Measurements from ENCODE around the gene ITPK1.

Gene ITPK1

GRCh38 chr14:92932448-92933395, 183.0 kb downstream of the ITPK1 start:
- Histone ChIP-seq H3K4me1 (ENCODE audit: control insufficient read depth in 5 of 5, insufficient read depth in 5 of 5, low read length in 5 of 5) (peaks cover 0 to 5% (median 0%) of the 10 kb centered on the region in 5 donors), H3K27ac (ENCODE audit: low read depth, low read length) (no peak overlapping the region), H3K9ac (ENCODE audit: low read length in 5 of 5) (no peak overlapping the region), H3K36me3 (ENCODE audit: control insufficient read depth in 5 of 5, insufficient read depth in 5 of 5, low read length in 5 of 5) (peaks cover 0 to 25% (median 20%) of the 10 kb centered on the region in 5 donors), H3K4me3 (ENCODE audit: low read depth in 1 of 5, low read length in 5 of 5) (no peak overlapping the region), H3K27me3 (ENCODE audit: control insufficient read depth in 5 of 5, insufficient read depth in 4 of 5, low read length in 5 of 5) (no peaks in the 10 kb centered on the region), H3K9me3 (ENCODE audit: control insufficient read depth in 5 of 5, low read length in 5 of 5) (no peaks in the 10 kb centered on the region)

- Histone ChIP-seq H3K27me3 (ENCODE audit: control insufficient read depth in 5 of 5, insufficient read depth in 4 of 5, low read length in 5 of 5) (no peaks in the 10 kb centered on the region), H3K36me3 (ENCODE audit: control insufficient read depth in 5 of 5, insufficient read depth in 5 of 5, low read length in 5 of 5) (peaks cover 0 to 16% (median 13%) of the 10 kb centered on the region in 5 donors), H3K4me3 (ENCODE audit: low read depth in 1 of 5, low read length in 5 of 5) (no peak overlapping the region), H3K9me3 (ENCODE audit: control insufficient read depth in 5 of 5, low read length in 5 of 5) (no peaks in the 10 kb centered on the region), H3K27ac (ENCODE audit: low read depth, low read length) (no peak overlapping the region), H3K9ac (ENCODE audit: low read length in 5 of 5) (no peak overlapping the region), H3K4me1 (ENCODE audit: control insufficient read depth in 5 of 5, insufficient read depth in 5 of 5, low read length in 5 of 5) (peaks cover 0 to 10% (median 0%) of the 10 kb centered on the region in 5 donors)
Measured at GRCh38 chr14:92931681-92932447, 183.9 kb downstream of the ITPK1 start.

GRCh38 chr14:92930737-92931602, 184.8 kb downstream of the ITPK1 start:
- Histone ChIP-seq H3K9ac (ENCODE audit: low read length in 5 of 5) (no peak overlapping the region), H3K4me1 (ENCODE audit: control insufficient read depth in 5 of 5, insufficient read depth in 5 of 5, low read length in 5 of 5) (peaks cover 0 to 10% (median 0%) of the 10 kb centered on the region in 5 donors), H3K27me3 (ENCODE audit: control insufficient read depth in 5 of 5, insufficient read depth in 4 of 5, low read length in 5 of 5) (peaks cover 0 to 2% (median 0%) of the 10 kb centered on the region in 5 donors), H3K9me3 (ENCODE audit: control insufficient read depth in 5 of 5, low read length in 5 of 5) (no peaks in the 10 kb centered on the region), H3K4me3 (ENCODE audit: low read depth in 1 of 5, low read length in 5 of 5) (no peak overlapping the region), H3K36me3 (ENCODE audit: control insufficient read depth in 5 of 5, insufficient read depth in 5 of 5, low read length in 5 of 5) (peaks cover 0 to 7% (median 4%) of the 10 kb centered on the region in 5 donors), H3K27ac (ENCODE audit: low read depth, low read length) (no peak overlapping the region)

- H3K36me3 ChIP-seq (ENCODE audit: control insufficient read depth in 5 of 5, insufficient read depth in 5 of 5, low read length in 5 of 5): no peaks in the 10 kb centered on the region
- no peak overlapping the region for H3K27ac ChIP-seq (ENCODE audit: low read depth, low read length)
- H3K4me1 ChIP-seq (ENCODE audit: control insufficient read depth in 5 of 5, insufficient read depth in 5 of 5, low read length in 5 of 5): peaks cover 0 to 10% (median 0%) of the 10 kb centered on the region in 5 donors
Measured at GRCh38 chr14:92929689-92930608, 185.8 kb downstream of the ITPK1 start.

GRCh38 chr14:92928961-92929688, 186.6 kb downstream of the ITPK1 start:
- no peak overlapping the region for H3K4me3 ChIP-seq (ENCODE audit: low read depth in 1 of 5, low read length in 5 of 5)
- H3K9me3 ChIP-seq (ENCODE audit: control insufficient read depth in 5 of 5, low read length in 5 of 5): no peaks in the 10 kb centered on the region
- H3K36me3 ChIP-seq (ENCODE audit: control insufficient read depth in 5 of 5, insufficient read depth in 5 of 5, low read length in 5 of 5): no peaks in the 10 kb centered on the region
- no peak overlapping the region for H3K27ac ChIP-seq (ENCODE audit: low read depth, low read length)
- H3K4me1 ChIP-seq (ENCODE audit: control insufficient read depth in 5 of 5, insufficient read depth in 5 of 5, low read length in 5 of 5): peaks cover 0 to 10% (median 0%) of the 10 kb centered on the region in 5 donors
- H3K9ac ChIP-seq (ENCODE audit: low read length in 5 of 5): no peak overlapping the region
- peaks cover 0 to 12% (median 0%) of the 10 kb centered on the region in 5 donors for H3K27me3 ChIP-seq (ENCODE audit: control insufficient read depth in 5 of 5, insufficient read depth in 4 of 5, low read length in 5 of 5)

More at GRCh38 chr14:92929689-92930608, 185.8 kb downstream of the ITPK1 start:
- H3K9ac ChIP-seq (ENCODE audit: low read length in 5 of 5): no peak overlapping the region
- no peaks in the 10 kb centered on the region for H3K9me3 ChIP-seq (ENCODE audit: control insufficient read depth in 5 of 5, low read length in 5 of 5)
- peaks cover 0 to 6% (median 0%) of the 10 kb centered on the region in 5 donors for H3K27me3 ChIP-seq (ENCODE audit: control insufficient read depth in 5 of 5, insufficient read depth in 4 of 5, low read length in 5 of 5)
- H3K4me3 ChIP-seq (ENCODE audit: low read depth in 1 of 5, low read length in 5 of 5): no peak overlapping the region

- H3K36me3 ChIP-seq (ENCODE audit: control insufficient read depth in 5 of 5, insufficient read depth in 5 of 5, low read length in 5 of 5): no peaks in the 10 kb centered on the region
- no peak overlapping the region for H3K27ac ChIP-seq (ENCODE audit: low read depth, low read length)
- H3K4me3 ChIP-seq (ENCODE audit: low read depth in 1 of 5, low read length in 5 of 5): no peak overlapping the region
- H3K27me3 ChIP-seq (ENCODE audit: control insufficient read depth in 5 of 5, insufficient read depth in 4 of 5, low read length in 5 of 5): peaks cover 0 to 17% (median 3%) of the 10 kb centered on the region in 5 donors
- no peaks in the 10 kb centered on the region for H3K9me3 ChIP-seq (ENCODE audit: control insufficient read depth in 5 of 5, low read length in 5 of 5)
- no peak overlapping the region for H3K9ac ChIP-seq (ENCODE audit: low read length in 5 of 5)
- H3K4me1 ChIP-seq (ENCODE audit: control insufficient read depth in 5 of 5, insufficient read depth in 5 of 5, low read length in 5 of 5): peaks cover 0 to 10% (median 0%) of the 10 kb centered on the region in 5 donors
Measured at GRCh38 chr14:92928258-92928629, 187.5 kb downstream of the ITPK1 start.

GRCh38 chr14:92927349-92928257, 188.1 kb downstream of the ITPK1 start:
- no peak overlapping the region for H3K4me3 ChIP-seq (ENCODE audit: low read depth in 1 of 5, low read length in 5 of 5)
- no peaks in the 10 kb centered on the region for H3K36me3 ChIP-seq (ENCODE audit: control insufficient read depth in 5 of 5, insufficient read depth in 5 of 5, low read length in 5 of 5)
- no peak overlapping the region for H3K27ac ChIP-seq (ENCODE audit: low read depth, low read length)
- H3K4me1 ChIP-seq (ENCODE audit: control insufficient read depth in 5 of 5, insufficient read depth in 5 of 5, low read length in 5 of 5): peaks cover 0 to 10% (median 0%) of the 10 kb centered on the region in 5 donors
- peaks cover 0 to 19% (median 8%) of the 10 kb centered on the region in 5 donors for H3K27me3 ChIP-seq (ENCODE audit: control insufficient read depth in 5 of 5, insufficient read depth in 4 of 5, low read length in 5 of 5)
- no peaks in the 10 kb centered on the region for H3K9me3 ChIP-seq (ENCODE audit: control insufficient read depth in 5 of 5, low read length in 5 of 5)
- H3K9ac ChIP-seq (ENCODE audit: low read length in 5 of 5): no peak overlapping the region

GRCh38 chr14:92926931-92927330, 188.8 kb downstream of the ITPK1 start:
- no peak overlapping the region for H3K9ac ChIP-seq (ENCODE audit: low read length in 5 of 5)
- H3K27me3 ChIP-seq (ENCODE audit: control insufficient read depth in 5 of 5, insufficient read depth in 4 of 5, low read length in 5 of 5): peaks cover 3 to 25% (median 13%) of the 10 kb centered on the region in 5 donors
- peaks cover 0 to 10% (median 0%) of the 10 kb centered on the region in 5 donors for H3K4me1 ChIP-seq (ENCODE audit: control insufficient read depth in 5 of 5, insufficient read depth in 5 of 5, low read length in 5 of 5)
- no peaks in the 10 kb centered on the region for H3K36me3 ChIP-seq (ENCODE audit: control insufficient read depth in 5 of 5, insufficient read depth in 5 of 5, low read length in 5 of 5)
- H3K4me3 ChIP-seq (ENCODE audit: low read depth in 1 of 5, low read length in 5 of 5): no peak overlapping the region
- no peaks in the 10 kb centered on the region for H3K9me3 ChIP-seq (ENCODE audit: control insufficient read depth in 5 of 5, low read length in 5 of 5)
- no peak overlapping the region for H3K27ac ChIP-seq (ENCODE audit: low read depth, low read length)

Data from subcutaneous abdominal adipose tissue (tissue), 5 donors.